Measurements from ENCODE around the gene IKZF1.

The IKZF1 gene

DNA sequence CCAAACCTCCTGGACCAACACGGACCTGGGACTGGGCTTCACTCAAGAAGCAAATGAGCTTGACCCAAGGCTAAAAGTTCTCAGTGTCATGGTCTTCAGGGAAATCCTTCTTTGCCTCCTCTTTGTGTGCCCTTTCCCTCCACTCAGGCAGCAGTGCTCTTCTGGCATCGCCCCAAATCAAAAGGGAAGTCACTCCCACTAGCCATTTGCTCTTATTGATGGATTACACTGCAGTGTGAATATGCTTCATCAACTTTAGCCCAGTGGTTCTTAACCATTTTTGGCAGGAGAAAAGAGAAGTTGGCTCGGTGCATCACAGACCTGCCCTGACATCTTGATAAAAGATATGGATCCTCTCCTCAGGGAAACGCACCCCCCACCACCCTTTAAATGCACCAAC is 19.2 kb upstream of the IKZF1 start:
- Histone ChIP-seq H3K27me3 (ENCODE audit: control insufficient read depth, low read length) (no peaks in the 10 kb centered on the region), H3K27ac (ENCODE audit: low read depth, low read length) (no peak overlapping the region), H3K9me2 (replicated peaks; ENCODE audit: control insufficient read depth, low read length) (no peaks in the 10 kb centered on the region), H3K36me3 (ENCODE audit: control insufficient read depth, low read length) (no peaks in the 10 kb centered on the region), H3K4me1 (ENCODE audit: control insufficient read depth, low read length) (peaks cover 51% of the 10 kb centered on the region), H4K20me1 (ENCODE audit: control insufficient read depth, insufficient read depth, low read depth, low read length) (no peaks in the 10 kb centered on the region), H3K79me2 (ENCODE audit: control insufficient read depth, low read length) (no peaks in the 10 kb centered on the region), H3K4me3 (ENCODE audit: low read length) (no peak overlapping the region), H3F3A (ENCODE audit: control insufficient read depth, insufficient read depth) (peaks cover 16% of the 10 kb centered on the region), H3K9me3 (ENCODE audit: control insufficient read depth, insufficient read depth, low read length) (no peaks in the 10 kb centered on the region), H3K4me2 (ENCODE audit: low read length) (no peak overlapping the region)
- TF ChIP-seq, protein P1, sequence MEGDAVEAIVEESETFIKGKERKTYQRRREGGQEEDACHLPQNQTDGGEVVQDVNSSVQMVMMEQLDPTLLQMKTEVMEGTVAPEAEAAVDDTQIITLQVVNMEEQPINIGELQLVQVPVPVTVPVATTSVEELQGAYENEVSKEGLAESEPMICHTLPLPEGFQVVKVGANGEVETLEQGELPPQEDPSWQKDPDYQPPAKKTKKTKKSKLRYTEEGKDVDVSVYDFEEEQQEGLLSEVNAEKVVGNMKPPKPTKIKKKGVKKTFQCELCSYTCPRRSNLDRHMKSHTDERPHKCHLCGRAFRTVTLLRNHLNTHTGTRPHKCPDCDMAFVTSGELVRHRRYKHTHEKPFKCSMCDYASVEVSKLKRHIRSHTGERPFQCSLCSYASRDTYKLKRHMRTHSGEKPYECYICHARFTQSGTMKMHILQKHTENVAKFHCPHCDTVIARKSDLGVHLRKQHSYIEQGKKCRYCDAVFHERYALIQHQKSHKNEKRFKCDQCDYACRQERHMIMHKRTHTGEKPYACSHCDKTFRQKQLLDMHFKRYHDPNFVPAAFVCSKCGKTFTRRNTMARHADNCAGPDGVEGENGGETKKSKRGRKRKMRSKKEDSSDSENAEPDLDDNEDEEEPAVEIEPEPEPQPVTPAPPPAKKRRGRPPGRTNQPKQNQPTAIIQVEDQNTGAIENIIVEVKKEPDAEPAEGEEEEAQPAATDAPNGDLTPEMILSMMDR (IDR thresholded peaks at IDR 0.05; ENCODE audit: low read depth, low read length, poor library complexity, severe bottlenecking): no peak
- TF ChIP-seq EZH2phosphoT487 (IDR thresholded peaks at IDR 0.05; ENCODE audit: borderline replicate concordance, low read length): no peak

DNA sequence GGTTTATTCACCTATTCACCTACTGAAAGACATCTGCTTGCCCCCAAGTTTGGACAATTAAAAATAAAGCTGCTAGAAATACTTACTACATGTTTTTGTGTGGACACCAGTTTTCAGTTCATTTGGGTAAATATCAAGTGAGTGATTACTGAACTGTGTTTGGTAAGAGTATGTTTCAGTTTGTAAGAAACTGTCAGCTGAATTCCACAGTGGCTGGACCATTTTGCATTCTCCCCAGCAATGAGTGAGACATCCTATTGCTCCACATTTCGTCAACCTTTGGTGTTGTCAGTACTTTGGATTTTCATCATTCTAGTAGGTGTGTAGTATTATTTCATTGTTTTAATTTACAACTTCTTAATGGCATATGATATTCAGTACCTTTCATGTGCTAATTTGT is 17.4 kb upstream of the IKZF1 start:
- Histone ChIP-seq H3K4me1 (ENCODE audit: control insufficient read depth, low read length) (peaks cover 33% of the 10 kb centered on the region), H3K27ac (ENCODE audit: low read depth, low read length) (no peak overlapping the region), H3K27me3 (ENCODE audit: control insufficient read depth, low read length) (no peaks in the 10 kb centered on the region), H3K4me3 (ENCODE audit: low read length) (no peak overlapping the region), H3K9me2 (replicated peaks; ENCODE audit: control insufficient read depth, low read length) (no peaks in the 10 kb centered on the region), H3K4me2 (ENCODE audit: low read length) (no peak overlapping the region), H4K20me1 (ENCODE audit: control insufficient read depth, insufficient read depth, low read depth, low read length) (no peaks in the 10 kb centered on the region), H3K79me2 (ENCODE audit: control insufficient read depth, low read length) (no peaks in the 10 kb centered on the region), H3K9me3 (ENCODE audit: control insufficient read depth, insufficient read depth, low read length) (no peaks in the 10 kb centered on the region), H3F3A (ENCODE audit: control insufficient read depth, insufficient read depth) (peaks cover 4% of the 10 kb centered on the region; the same call in 1 of the 2 replicates), H3K36me3 (ENCODE audit: control insufficient read depth, low read length) (no peaks in the 10 kb centered on the region)
- TF ChIP-seq, protein P1 (IDR thresholded peaks at IDR 0.05; ENCODE audit: low read depth, low read length, poor library complexity, severe bottlenecking): no peak
- TF ChIP-seq EZH2phosphoT487 (IDR thresholded peaks at IDR 0.05; ENCODE audit: borderline replicate concordance, low read length): no peak

DNA sequence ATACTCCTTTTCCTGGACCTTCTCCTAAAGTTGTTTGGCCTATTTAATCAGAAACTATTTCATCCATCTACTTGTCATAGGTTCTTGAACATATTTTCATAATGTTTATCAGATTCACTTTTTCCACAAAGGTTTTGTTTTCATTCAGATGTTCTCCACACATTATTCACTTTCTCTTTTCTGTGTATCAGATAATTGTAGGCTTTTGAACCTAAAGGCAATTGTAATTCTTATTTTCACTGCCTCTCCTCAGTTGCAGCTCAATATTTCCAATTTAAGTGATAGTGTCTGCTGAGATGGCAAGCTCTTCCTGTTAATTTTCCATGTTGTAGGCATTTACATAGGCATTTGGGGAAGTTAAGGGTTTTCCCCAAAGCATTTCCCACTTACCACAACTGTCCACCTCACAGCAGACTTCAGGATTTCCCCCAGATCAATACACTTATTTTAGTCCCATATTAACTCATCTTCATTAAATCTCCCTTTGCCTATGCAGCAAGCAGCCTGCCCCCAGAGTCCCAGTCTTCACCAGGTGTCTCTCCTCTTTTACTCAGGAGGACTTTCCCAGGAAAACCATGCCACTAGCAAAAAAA is 12.3 kb upstream of the IKZF1 start:
- TF ChIP-seq, protein P1 (IDR thresholded peaks at IDR 0.05; ENCODE audit: low read depth, low read length, poor library complexity, severe bottlenecking): no peak
- TF ChIP-seq EZH2phosphoT487 (IDR thresholded peaks at IDR 0.05; ENCODE audit: borderline replicate concordance, low read length): no peak
- H3K9me2 ChIP-seq (replicated peaks; ENCODE audit: control insufficient read depth, low read length): no peaks in the 10 kb centered on the region
- H3K27ac ChIP-seq (ENCODE audit: low read depth, low read length): no peak overlapping the region
- no peaks in the 10 kb centered on the region for H3K36me3 ChIP-seq (ENCODE audit: control insufficient read depth, low read length)
- H3K27me3 ChIP-seq (ENCODE audit: control insufficient read depth, low read length): no peaks in the 10 kb centered on the region
- peaks cover 9% of the 10 kb centered on the region for H3K4me1 ChIP-seq (ENCODE audit: control insufficient read depth, low read length)
- no peak overlapping the region for H3K4me3 ChIP-seq (ENCODE audit: low read length)
- H3K79me2 ChIP-seq (ENCODE audit: control insufficient read depth, low read length): no peaks in the 10 kb centered on the region
- H3F3A ChIP-seq (ENCODE audit: control insufficient read depth, insufficient read depth): no peaks in the 10 kb centered on the region; the same call in 1 of the 2 replicates
- no peaks in the 10 kb centered on the region for H4K20me1 ChIP-seq (ENCODE audit: control insufficient read depth, insufficient read depth, low read depth, low read length)
- H3K4me2 ChIP-seq (ENCODE audit: low read length): no peak overlapping the region
- no peaks in the 10 kb centered on the region for H3K9me3 ChIP-seq (ENCODE audit: control insufficient read depth, insufficient read depth, low read length)
